ENCODE data around the gene GABRP.
"Not testable (repeated sequence)": the region's sequence is repeated elsewhere in the genome, so short reads cannot be mapped to it uniquely, and the experiment has no call there.

Gene GABRP

DNA sequence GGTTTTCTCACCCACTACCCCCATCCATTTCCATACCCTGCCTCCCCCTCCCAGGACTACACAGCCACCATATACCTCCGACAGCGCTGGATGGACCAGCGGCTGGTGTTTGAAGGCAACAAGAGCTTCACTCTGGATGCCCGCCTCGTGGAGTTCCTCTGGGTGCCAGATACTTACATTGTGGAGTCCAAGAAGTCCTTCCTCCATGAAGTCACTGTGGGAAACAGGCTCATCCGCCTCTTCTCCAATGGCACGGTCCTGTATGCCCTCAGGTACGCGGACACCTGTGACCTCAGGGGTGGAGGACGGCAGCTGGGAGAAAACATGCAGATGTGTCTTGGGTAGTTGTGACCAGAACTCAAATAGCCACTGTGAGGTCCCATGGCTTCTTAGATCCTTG lies 11.6 kb downstream of the GABRP start:
- DNase-seq = no peak

DNA sequence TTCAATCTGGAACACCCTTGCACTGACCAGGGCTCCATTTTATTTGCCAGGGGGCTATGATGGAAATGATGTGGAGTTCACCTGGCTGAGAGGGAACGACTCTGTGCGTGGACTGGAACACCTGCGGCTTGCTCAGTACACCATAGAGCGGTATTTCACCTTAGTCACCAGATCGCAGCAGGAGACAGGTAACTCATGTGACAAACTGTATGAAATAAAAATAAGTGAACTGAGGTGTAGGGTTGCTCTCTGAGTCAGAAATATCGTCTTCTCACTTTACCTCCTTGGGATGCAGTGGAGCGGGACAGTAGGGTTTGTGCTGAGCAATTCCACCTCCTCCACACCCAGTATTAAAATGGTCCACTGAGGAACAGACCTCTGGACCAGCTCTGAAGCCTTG lies 22.1 kb downstream of the GABRP start:
- no peak for DNase-seq

DNA sequence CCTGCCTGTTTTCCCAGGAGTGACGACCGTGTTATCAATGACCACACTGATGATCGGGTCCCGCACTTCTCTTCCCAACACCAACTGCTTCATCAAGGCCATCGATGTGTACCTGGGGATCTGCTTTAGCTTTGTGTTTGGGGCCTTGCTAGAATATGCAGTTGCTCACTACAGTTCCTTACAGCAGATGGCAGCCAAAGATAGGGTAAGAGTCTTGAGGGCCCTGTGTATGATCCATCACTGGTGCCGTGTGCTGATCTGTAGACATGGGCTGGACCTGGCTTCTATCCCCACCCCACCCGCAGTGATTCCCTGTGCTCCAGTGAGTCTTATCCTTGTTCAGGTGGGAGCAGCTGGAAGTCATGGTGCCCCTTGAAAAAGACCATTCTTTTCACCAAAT lies 26.0 kb downstream of the GABRP start:
- no peak for DNase-seq

DNA sequence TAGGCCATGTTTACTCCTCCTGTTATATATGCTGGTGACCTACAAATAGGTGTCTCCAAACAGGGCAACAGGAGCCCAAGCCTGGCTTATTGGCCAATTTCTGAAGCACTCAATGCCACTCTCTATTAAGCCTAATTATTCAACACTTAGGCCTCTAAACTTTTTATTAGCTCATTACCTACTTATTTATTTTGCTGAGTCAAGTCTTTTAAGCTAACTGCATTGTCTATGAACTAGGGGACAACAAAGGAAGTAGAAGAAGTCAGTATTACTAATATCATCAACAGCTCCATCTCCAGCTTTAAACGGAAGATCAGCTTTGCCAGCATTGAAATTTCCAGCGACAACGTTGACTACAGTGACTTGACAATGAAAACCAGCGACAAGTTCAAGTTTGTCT lies 28.2 kb downstream of the GABRP start:
- no peak for DNase-seq

DNA sequence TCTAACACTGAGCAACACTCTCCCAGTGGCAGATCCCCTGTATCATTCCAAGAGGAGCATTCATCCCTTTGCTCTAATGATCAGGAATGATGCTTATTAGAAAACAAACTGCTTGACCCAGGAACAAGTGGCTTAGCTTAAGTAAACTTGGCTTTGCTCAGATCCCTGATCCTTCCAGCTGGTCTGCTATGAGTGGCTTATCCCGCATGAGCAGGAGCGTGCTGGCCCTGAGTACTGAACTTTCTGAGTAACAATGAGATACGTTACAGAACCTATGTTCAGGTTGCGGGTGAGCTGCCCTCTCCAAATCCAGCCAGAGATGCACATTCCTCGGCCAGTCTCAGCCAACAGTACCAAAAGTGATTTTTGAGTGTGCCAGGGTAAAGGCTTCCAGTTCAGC lies 29.7 kb downstream of the GABRP start:
- no peak for DNase-seq

DNA sequence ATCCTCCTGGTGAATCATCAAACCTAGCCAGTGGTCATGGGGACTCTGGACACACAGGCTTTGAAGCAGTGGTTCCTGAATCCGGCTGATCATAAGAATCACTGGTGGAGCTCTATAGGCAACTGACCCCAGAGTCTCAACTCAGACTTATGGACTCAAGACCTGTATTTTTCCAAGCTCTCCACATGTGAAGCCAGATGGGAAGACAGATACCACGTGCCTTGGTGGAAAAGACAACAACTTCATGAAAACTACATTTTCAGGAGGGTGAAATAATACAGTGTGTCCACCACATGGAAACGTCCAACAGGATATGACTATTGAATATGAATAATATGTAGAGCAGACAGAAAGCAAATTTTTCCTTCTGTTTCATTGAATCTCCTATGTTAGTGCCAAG lies 33.7 kb downstream of the GABRP start:
- no peak for DNase-seq

DNA sequence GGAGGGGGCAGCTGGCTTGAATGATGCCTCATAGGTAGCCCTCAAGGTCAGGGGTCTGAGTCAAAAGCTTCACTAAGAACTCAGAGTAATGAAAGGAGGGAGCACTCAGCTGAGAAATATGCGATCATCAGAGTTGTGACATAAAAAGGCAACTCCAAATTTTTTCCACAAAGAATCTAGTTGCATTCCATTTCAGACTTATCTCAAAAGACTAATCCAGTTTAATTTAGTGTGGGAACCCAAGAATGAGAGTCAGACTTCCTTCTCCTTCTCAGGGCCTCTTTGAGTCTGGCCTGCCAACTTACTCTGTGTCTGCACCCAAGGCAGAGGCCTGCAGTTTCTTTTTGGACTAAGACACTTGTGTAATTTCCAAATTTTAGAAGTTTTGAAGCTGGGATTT lies 34.7 kb downstream of the GABRP start:
- no peak for DNase-seq

DNA sequence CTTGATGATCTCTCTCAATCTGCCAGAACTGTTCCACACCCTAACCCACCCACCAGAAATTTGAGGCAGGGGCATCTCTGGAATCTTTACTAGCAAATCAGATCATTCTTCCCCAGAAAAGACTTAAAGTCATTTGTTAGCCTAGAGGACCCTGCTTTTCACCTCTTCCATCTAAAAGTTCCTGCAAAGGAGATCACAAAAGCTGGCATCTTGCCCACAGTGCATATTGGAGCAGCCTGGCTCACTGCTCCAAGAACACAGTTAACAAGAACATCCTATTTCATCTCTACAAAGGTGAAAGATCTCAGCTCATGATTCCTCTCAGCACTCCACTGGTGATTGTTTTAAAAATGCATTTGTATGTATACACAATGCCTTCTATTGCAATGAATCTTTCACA lies 36.3 kb downstream of the GABRP start:
- no peak for DNase-seq

DNA sequence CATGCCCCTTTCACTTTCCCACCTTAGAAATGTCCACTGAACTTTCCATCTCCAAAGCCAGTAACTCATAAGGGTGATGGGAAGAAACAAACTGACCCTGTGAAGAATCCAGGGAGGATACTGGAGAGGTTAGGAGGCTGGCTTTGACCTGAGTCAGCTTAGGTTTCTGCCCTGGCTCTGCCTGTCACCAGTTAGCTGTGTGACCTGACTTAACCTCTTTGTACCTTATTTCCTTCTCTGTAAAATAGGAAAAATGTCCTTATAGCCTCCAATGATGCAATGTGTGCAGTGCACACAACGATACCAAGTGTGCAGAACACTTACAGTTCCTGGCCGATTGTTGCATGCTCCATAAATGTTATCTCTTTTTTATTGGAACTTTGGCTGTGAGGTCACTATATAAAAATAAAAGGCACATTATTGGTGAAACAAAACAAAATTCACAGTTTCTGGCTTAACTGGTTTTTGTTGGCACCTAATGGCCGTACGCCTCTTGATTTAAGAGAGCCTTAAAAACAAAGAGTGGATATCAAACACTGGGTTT lies 37.8 kb downstream of the GABRP start:
- no peak for DNase-seq

DNA sequence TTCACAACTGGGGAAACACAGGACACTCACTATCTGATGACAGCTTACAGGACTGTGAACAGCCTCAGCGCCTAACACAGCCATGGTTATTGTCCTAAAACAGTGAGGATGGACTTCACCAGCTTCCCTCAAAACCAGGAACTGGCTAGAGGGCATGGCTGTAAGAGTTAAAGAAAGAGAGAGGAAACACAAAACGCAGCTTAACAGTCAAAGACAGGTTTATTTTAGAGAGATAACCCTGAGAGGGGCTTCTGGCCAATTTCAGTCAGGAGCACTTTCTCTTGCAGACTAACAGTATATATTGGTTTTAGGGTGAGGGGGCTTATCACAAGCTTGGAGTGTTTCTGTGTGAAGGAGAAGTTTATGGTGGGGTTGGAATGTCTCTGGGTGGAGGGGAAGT lies 42.6 kb downstream of the GABRP start:
- no peak for DNase-seq

DNA sequence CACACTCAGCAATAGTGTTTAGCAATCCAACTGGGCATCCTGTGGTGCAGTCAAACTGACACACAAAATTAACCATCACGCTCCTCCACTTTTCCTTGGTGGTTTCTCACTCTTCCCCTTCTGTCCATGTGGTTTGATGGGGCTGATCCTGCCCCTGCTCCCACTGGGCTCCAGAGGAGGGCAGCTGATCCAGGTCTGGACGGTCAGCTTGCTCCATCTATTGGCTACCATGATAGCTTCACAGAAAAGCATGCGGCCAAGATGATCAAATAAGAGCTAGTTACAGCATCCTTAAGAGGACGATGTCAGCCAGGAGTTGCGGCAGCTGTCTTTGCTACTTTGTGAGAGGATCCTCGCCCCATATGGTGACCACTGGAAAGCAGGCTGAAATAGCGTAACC lies 48.7 kb downstream of the GABRP start:
- DNase-seq = no peak

DNA sequence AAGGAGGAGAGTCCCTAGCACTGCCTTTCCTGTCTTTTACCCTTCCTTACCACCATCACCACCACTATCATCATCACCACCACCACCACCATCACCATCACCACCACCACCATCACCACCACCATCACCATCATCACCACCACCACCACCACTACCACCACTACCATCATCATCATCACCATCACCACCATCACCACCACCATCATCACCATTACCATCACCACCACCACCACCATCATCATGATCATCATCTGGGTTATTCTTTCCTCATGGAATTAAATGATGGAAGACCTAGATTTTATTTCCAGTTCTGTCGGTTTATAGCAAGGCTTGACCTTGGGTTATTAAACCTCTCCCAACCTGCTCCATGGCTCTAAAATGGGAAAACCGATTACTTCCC lies 50.5 kb downstream of the GABRP start:
- DNase-seq = not testable (repeated sequence)

DNA sequence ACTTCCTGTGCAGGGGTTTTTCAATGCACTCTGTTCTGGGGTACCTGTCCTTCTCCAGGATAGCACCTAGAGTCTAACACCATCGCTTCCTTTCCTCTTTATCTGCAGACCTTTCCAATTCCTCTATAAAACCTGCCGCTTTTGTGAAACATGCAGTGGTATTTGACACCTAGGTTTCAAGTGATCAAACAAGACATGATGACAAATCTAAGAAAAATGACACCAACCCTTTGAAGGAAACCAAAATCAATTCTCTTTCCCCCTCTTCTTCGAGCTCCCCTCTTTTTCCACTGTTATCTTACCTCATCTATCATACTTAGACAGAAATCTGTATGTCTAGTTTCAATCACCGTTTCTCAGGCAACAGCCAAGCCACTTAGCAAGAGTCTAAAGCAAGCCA lies 52.7 kb downstream of the GABRP start:
- DNase-seq = no peak

DNA sequence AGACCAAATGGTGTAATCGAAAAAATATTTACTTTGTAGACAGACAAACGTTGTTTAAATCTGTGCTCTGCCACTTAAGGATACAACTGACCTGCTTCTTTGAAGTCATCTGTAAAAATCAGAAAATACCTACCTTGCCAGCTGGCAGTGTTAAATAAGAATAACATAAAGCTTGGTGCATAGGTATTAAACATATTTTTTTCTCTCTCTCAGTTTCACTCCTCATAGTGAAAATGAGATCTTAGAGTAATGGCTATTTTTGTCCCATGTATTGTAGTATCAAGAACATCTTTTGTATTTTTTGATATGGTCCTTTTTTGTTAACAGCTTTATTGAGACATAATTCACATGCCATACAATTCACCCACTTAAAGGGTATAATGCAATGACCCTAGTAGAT lies 60.3 kb downstream of the GABRP start:
- no peak for DNase-seq

DNA sequence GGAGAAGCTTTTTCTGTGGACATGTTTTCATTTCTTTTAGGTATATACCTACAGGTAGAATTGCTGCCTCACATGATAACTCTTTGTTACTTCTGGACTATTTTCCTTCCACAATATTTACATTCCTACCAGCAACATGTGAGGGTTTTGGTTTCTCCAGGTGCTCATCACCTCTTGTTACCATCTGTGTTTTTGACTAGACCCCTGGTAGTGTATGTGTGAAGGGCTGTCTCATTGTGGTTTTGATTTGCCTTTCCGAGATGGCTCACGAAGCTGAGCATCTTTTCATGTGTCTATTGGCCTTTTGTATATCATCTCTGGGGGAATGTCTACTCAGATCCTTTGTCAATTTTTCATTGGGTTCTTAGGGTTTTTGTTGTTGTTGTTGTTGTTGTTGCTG lies 61.1 kb downstream of the GABRP start:
- no peak for DNase-seq

DNA sequence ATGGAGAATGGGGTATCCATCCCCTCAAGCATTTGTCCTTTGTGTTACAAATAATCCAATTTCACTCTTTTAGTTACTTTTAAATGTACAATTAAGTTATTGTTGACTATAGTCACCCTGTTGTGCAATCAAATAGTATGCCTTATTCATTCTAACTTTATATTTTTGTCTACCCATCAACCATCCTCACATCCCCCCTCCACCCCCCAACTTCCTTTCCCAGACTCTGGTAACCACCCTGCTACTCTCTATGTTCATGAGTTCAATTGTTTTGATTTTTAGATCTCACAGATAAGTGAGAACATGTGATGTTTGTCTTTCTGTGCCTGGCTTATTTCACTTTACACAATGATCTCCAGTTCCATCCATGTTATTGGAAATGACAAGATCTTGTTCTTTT lies 62.9 kb downstream of the GABRP start:
- no peak for DNase-seq

DNA sequence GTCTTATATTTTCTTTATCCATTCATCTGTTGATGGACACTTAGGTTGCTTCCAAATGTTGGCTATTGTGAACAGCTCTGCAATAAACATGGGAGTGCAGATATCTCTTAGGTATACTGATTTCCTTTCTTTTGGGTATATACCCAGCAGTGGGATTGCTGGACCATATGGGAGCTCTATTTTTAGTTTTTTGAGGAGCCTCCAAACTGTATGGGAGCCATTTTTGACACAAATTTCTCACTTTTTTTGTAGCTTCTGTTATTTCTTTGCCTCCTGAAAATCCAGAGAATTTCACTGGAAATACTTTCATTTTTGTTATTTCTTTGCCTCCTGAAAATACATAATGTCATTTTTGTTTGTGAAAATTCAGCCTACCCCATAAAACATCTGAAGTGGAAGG lies 63.3 kb downstream of the GABRP start:
- DNase-seq = no peak

DNA sequence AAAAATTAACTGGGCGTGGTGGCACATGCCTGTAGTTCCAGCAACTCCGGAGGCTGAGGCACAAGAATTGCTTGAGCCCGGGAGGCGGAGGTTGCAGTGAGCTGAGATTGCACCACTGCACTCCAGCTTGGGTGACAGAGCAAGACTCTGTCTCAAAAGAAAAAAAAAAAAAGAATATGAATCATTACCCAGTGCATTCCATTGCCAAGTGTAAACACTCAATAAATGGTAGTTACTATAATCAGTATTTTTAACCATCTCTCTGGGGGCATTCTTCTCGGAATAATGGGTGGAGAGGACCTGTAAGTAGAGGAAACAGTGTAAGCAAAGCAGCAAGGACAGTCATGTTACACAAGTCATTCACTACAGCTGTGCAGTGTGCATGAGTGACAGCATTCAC lies 64.5 kb downstream of the GABRP start:
- DNase-seq = no peak

DNA sequence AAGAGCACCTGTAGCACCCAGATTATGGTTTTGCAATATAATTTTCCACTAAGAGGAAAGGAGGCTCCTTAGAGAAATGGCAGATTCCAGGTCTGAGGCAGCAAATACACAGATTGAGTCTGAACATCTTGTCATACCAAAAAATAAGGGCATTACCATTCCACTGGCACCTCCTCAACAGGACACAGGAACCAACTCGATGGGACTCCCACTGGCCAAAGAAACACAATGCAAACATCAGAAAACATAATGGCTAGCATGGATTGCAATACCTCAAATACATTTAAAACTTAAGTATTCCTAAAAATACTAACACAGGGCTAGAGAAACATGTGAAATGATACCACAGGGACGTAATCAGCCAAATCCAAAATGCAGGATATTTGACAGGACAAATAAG lies 65.8 kb downstream of the GABRP start:
- no peak for DNase-seq

DNA sequence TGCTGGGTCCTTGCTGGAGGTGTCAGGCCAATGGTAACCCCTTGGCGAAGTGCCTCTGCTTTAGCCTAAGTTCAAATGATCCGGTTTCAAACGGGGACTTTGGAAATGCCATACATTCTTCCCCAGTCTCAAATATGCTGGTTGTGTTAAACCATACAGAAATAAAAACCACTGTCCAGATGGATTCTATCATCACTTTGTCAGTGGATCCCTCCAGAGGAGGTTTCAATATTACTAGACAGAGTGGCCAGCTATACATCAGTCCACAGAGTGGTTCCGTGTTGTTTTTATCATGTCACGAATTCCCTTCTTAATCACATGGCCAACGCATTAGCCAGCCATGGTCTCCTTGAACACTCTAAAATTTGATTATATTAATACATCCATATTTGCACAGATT lies 71.0 kb downstream of the GABRP start:
- DNase-seq = no peak

DNA sequence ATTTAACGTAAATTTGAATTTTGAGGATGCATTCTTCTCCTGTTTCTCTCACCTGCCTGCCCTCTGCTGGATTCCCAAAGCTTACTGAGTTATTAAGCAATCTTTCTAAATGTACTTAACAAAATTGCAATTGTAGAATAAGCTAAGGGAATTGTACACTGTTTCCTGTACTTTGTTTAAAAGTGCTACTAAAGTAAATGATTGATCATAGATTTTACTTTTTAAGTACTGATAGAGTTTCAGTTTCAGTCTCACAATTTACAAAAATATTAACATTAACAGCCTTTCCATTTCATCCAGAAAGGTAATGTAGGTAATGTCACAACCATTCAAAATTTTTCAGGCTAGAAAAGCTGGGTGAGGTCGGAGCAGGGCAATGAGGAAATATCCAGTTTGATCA lies 73.5 kb downstream of the GABRP start:
- no peak for DNase-seq

DNA sequence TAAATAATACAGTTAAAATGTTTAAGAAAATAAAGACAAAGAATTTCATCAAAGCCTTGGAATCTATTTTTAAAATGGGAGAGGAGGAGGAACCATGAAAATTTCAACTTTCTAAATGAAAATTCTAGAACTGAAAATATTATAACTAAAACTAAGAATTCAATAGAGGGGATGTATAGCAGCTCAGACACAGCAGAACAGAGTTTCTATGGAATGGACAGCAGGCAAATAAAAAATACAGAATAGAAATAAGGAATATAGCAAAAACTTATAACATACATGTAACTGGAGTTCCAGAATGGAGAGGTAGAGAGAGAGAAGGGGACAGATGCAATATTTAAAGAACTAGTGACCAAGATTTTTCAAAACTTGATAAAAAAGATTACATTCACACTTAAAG lies 76.9 kb downstream of the GABRP start:
- no peak for DNase-seq

DNA sequence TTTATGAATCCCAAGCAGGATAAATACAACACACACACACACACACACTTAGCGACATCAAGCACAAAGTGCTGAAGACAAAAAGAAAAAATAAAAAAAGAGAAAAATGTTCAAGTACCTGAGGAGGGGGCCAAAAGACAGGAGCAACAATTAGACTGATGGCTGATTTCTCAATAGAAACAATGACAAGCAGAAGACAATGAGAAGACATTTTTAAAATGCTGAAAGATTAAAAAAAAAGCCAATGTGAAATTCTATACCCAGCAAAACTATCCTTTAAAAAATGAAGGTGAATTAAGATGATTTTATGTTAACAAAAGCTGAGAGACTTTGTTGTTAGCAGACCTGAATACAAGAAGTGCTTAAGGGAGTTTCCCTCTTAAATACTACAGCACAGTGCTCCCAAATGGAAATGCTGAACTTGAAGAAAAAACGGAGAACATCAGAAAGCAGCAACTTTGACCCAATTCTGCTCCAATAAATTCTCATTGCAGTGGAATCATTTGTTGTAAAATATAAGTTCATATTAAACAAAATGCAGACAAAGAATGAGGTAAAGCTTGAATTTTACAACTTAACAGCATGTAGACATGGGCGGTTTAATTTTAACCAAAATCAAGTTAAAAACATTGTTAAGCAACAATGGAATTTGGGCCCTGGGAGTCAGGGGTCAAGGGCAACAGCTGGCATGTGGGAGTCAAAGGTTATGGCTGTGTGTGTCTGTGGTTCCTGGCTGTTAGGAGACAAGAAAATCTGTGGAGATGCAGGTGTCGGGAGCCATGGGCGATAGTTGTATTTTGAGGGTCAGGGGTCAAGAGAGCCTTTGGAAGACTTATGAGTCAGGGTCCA lies 77.5 kb downstream of the GABRP start:
- no peak for DNase-seq

DNA sequence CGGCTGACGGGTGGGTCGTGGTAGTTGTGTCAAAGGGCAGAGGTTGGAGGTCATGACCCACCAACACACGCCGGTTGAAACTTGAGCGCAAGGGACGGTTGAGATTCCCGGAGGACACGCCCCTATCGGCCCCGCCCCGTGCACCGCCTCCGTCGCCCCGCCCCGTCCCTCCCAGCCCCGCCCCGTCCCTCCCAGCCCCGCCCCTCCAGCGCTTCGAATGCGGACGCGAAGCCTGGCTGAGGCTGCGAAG lies 78.1 kb downstream of the GABRP start:
- DNase-seq = peak; percentile 1

Measured in stimulated activated CD4-positive, alpha-beta T cell treated with anti-CD3 and anti-CD28 coated beads, Interleukin-4, amount 100 ng/mL, for 1 hour (primary cell).